OCI-LY3 (cell line): ENCODE measurements around the gene KCNN3.

Experiments used
- CTCF ChIP-seq: fragments of 200-600, 300-600 bp; sonication (generic); IDR thresholded peaks from 2 replicates; pipeline ENCODE4 v1.5.1; 2014; ENCODE audit warnings: antibody characterized with exemption, low read length, low read depth
- EZH2phosphoT487 ChIP-seq: fragments of 200-600 bp; shearing (Covaris generic); IDR thresholded peaks from 2 replicates; pipeline ENCODE4 v1.6.1; 2018; ENCODE audit warnings: antibody characterized with exemption, mixed run types, low read depth

DNA sequence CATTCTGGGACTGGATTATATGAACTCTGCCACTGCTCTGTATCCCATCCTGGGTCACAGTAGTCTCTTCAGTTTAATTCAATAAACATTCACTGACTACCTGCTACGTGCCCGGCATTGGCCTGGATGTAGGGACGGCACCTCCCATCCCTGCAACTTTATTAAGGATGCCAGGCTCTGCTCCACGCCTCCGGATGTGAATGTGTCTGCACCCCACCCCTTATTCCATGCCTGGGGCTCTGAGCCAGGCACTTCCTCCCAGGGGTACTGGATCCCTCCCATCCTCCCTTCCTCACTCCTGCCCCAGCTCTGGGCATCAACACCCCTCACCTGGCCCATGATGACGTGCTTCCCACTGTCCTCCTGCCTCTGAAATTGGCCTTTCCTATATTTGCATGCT is 53.7 kb downstream of the KCNN3 start:
- TF ChIP-seq CTCF (no peak), EZH2phosphoT487 (no peak)
